HEK293 (cell line): ENCODE measurements around the gene POLG2.

ENCODE experiments used
- CTCF ChIA-PET: fragments of 350-600 bp; formaldehyde crosslinking; extraction: SDS; loops from one replicate; lab custom pipeline; 2021; ENCODE audit warnings: antibody characterized with exemption; lab: Yijun Ruan, JAX
- POLR2A ChIA-PET: fragments of 300-600 bp; formaldehyde crosslinking; extraction: SDS; loops from one replicate; lab custom pipeline; 2020; ENCODE audit warnings: antibody characterized with exemption, inconsistent platforms; lab: Yijun Ruan, JAX
- H3K27ac ChIP-seq: fragments of 200-500 bp; sonication (Bioruptor generic); 2 replicates; pipeline ENCODE4 v1.5.1; 2014; ENCODE audit warnings: low read depth, low read length, control low read depth, inconsistent platforms; ENCODE audit errors: extremely low read depth
- H3K36me3 ChIP-seq, 2 experiments: fragments of 200-500 bp in 1 of 2; sonication (Bioruptor generic) in 1 of 2; 1 replicate in 1 of 2; 2 replicates in 1 of 2; pipeline ENCODE4 v1.5.1; 2014 to 2017; ENCODE audit warnings: inconsistent platforms in 2 of 2, low read length in 2 of 2; ENCODE audit not compliant: control insufficient read depth in 2 of 2, insufficient read depth in 1 of 2
- H3K4me1 ChIP-seq: fragments of 200-500 bp; sonication (Bioruptor generic); 2 replicates; pipeline ENCODE4 v1.5.1; 2014; ENCODE audit warnings: mild to moderate bottlenecking, low read length, inconsistent platforms; ENCODE audit not compliant: control insufficient read depth, insufficient read depth
- H3K4me3 ChIP-seq: 2 replicates; pipeline ENCODE4 v1.5.1; 2011; ENCODE audit warnings: low read depth, mild to moderate bottlenecking, control low read depth, low read length, moderate library complexity
- H3K9me3 ChIP-seq: fragments of 200-500 bp; sonication (Bioruptor generic); 2 replicates; pipeline ENCODE4 v1.5.1; 2014; ENCODE audit warnings: low read depth, low read length, inconsistent platforms; ENCODE audit not compliant: control insufficient read depth, insufficient read depth
- BCL6B ChIP-seq: fragments of 450-650 bp; formaldehyde crosslinking; IDR thresholded peaks from 2 replicates; pipeline ENCODE4 v1.5.1; 2017; ENCODE audit warnings: missing biosample characterization, missing genetic modification characterization
- IKZF3 ChIP-seq: fragments of 450-650 bp; IDR thresholded peaks from 2 replicates; pipeline ENCODE4 v1.5.0; 2018; ENCODE audit warnings: missing biosample characterization, mild to moderate bottlenecking, missing genetic modification characterization, moderate library complexity
- KLF8 ChIP-seq: fragments of 450-650 bp; formaldehyde crosslinking; IDR thresholded peaks from 2 replicates; pipeline ENCODE4 v1.5.1; 2016; ENCODE audit warnings: missing biosample characterization, missing genetic modification characterization
- MEIS1 ChIP-seq: sonication (generic); formaldehyde crosslinking; IDR thresholded peaks from 2 replicates; pipeline ENCODE4 v1.8.1; 2022; ENCODE audit warnings: missing genetic modification reagents, mild to moderate bottlenecking, borderline replicate concordance
- MZF1 ChIP-seq: fragments of 450-650 bp; formaldehyde crosslinking; IDR thresholded peaks from 2 replicates; pipeline ENCODE4 v1.5.1; 2017; ENCODE audit warnings: missing biosample characterization, missing genetic modification characterization, borderline replicate concordance
- OVOL3 ChIP-seq: fragments of 450-650 bp; formaldehyde crosslinking; IDR thresholded peaks from 2 replicates; pipeline ENCODE4 v1.5.1; 2016; ENCODE audit warnings: missing biosample characterization, missing genetic modification characterization
- PRDM6 ChIP-seq: fragments of 450-650 bp; formaldehyde crosslinking; IDR thresholded peaks from 2 replicates; pipeline ENCODE4 v1.5.1; 2017; ENCODE audit warnings: missing biosample characterization, missing genetic modification characterization
- RBAK ChIP-seq: fragments of 450-650 bp; formaldehyde crosslinking; IDR thresholded peaks from 2 replicates; pipeline ENCODE4 v1.5.1; 2016; ENCODE audit warnings: missing biosample characterization, missing genetic modification characterization
- YY2 ChIP-seq: fragments of 450-650 bp; formaldehyde crosslinking; IDR thresholded peaks from 2 replicates; pipeline ENCODE4 v1.5.1; 2016; ENCODE audit warnings: missing biosample characterization, missing genetic modification characterization
- ZBTB6 ChIP-seq: fragments of 450-650 bp; formaldehyde crosslinking; IDR thresholded peaks from 2 replicates; pipeline ENCODE4 v1.5.1; 2017; ENCODE audit warnings: missing biosample characterization, missing genetic modification characterization
- ZFP69B ChIP-seq: fragments of 450-650 bp; formaldehyde crosslinking; IDR thresholded peaks from 2 replicates; pipeline ENCODE4 v1.5.1; 2016; ENCODE audit warnings: missing biosample characterization, missing genetic modification characterization
- ZNF10 ChIP-seq: fragments of 450-650 bp; formaldehyde crosslinking; IDR thresholded peaks from 2 replicates; pipeline ENCODE4 v1.5.1; 2017; ENCODE audit warnings: missing biosample characterization, missing genetic modification characterization
- ZNF175 ChIP-seq: fragments of 450-650 bp; formaldehyde crosslinking; IDR thresholded peaks from 2 replicates; pipeline ENCODE4 v1.5.1; 2016; ENCODE audit warnings: missing biosample characterization, missing genetic modification characterization
- ZNF223 ChIP-seq: fragments of 450-650 bp; formaldehyde crosslinking; IDR thresholded peaks from 2 replicates; pipeline ENCODE4 v1.5.1; 2016; ENCODE audit warnings: missing biosample characterization, missing genetic modification characterization
- ZNF23 ChIP-seq: fragments of 450-650 bp; formaldehyde crosslinking; IDR thresholded peaks from 2 replicates; pipeline ENCODE4 v1.5.1; 2016; ENCODE audit warnings: missing biosample characterization, missing genetic modification characterization, borderline replicate concordance
- ZNF274 ChIP-seq, 2 experiments: fragments of 200-500 bp in 1 of 2; fragments of 450-650 bp in 1 of 2; sonication (Bioruptor generic) in 1 of 2; formaldehyde crosslinking in 1 of 2; IDR thresholded peaks; 2 replicates each; pipeline versions ENCODE4 v1.5.1 to v1.6.1; 2014 to 2016; ENCODE audit warnings: borderline replicate concordance in 1 of 2, inconsistent platforms in 1 of 2, low read length in 1 of 2, missing biosample characterization in 1 of 2, missing genetic modification characterization in 1 of 2
- ZNF350 ChIP-seq: fragments of 450-650 bp; formaldehyde crosslinking; IDR thresholded peaks from 2 replicates; pipeline ENCODE4 v1.5.0; 2017; ENCODE audit warnings: missing biosample characterization, mild to moderate bottlenecking, missing genetic modification characterization
- ZNF354C ChIP-seq: fragments of 450-650 bp; formaldehyde crosslinking; IDR thresholded peaks from 2 replicates; pipeline ENCODE4 v1.5.1; 2016; ENCODE audit warnings: missing biosample characterization, missing genetic modification characterization, low read depth, borderline replicate concordance
- ZNF391 ChIP-seq: fragments of 450-650 bp; formaldehyde crosslinking; IDR thresholded peaks from 2 replicates; pipeline ENCODE4 v1.5.1; 2016; ENCODE audit warnings: low read depth, missing biosample characterization, missing genetic modification characterization, borderline replicate concordance
- ZNF416 ChIP-seq: fragments of 450-650 bp; formaldehyde crosslinking; IDR thresholded peaks from 2 replicates; pipeline ENCODE4 v1.5.1; 2016; ENCODE audit warnings: missing biosample characterization, missing genetic modification characterization
- TF ChIP-seq, protein P1 (sequence below): fragments of 450-650 bp; formaldehyde crosslinking; IDR thresholded peaks from 2 replicates; pipeline ENCODE4 v1.5.1; 2016; ENCODE audit warnings: missing biosample characterization, missing genetic modification characterization
- TF ChIP-seq, protein P2 (sequence below): fragments of 450-650 bp; formaldehyde crosslinking; IDR thresholded peaks from 2 replicates; pipeline ENCODE4 v1.5.1; 2016; ENCODE audit warnings: missing biosample characterization, missing genetic modification characterization, borderline replicate concordance

Gene POLG2

DNA sequence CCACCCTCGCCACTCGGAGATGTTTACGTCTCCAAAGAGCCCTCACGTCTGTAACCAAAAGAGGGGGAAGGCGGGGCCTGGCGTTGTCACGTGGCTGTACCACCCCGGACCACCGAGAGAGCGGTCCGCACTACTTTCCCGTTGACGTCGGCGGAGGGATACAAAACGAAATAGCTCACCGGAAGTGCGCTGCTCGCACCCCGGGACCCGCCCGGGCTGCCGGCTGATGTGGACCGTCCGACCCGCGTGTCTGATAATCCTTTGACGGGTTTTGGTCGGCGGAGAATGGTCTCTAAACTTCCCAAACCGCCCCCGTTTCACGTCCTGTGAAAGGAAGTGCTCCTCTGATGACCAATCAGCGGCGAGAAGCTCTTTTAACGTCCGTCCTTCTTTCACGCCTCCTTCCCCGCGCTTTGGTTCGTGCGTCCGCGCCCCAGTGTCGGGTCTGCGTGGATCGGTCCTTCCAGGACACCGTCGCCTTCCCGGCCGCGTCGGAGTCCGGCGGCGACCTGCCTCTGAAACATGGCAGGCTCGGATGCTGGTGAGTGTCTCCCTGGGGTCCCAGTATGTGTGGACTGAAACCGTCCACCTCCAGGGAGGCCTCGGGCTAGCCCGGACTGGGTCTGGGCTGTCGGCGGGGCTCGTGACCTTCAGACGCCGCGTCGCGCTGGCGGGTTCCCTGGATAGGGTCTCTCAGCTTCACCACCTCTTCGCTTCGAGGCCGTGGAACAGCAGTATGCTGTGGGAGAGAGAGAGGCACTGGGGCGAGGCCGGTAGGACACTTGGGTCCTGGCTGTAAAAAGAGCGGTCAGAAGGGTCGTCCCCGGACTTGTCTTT, 9.9 kb upstream of the POLG2 start, which contains the start of gene CEP95 (continued):
- TF ChIP-seq OVOL3 (tag by site-specific recombination) (no peak), ZNF416 (no peak), MEIS1 (CRISPR knock-in tag) (no peak), ZNF354C (tag by site-specific recombination) (no peak), PRDM6 (tag by site-specific recombination) (0 out of 2 replicates have a peak, but pooled peaks have one; percentile 30), ZNF391 (peak; percentile 74; the same call in 1 of the 2 replicates), ZNF350 (tag by site-specific recombination) (peak; percentile 99), RBAK (no peak), IKZF3 (tag by site-specific recombination) (no peak), MZF1 (tag by site-specific recombination) (no peak), ZNF175 (tag by site-specific recombination) (no peak), ZNF23 (tag by site-specific recombination) (no peak), ZNF10 (no peak), ZNF274 (IDR thresholded peaks at IDR 0.05; ENCODE audit: low read length) (no peak), ZNF274 (tag by site-specific recombination; IDR thresholded peaks at IDR 0.05; ENCODE audit: borderline replicate concordance) (no peak), YY2 (tag by site-specific recombination) (no peak), BCL6B (no peak)
- TF ChIP-seq, all 188 proteins: peak for 68

DNA sequence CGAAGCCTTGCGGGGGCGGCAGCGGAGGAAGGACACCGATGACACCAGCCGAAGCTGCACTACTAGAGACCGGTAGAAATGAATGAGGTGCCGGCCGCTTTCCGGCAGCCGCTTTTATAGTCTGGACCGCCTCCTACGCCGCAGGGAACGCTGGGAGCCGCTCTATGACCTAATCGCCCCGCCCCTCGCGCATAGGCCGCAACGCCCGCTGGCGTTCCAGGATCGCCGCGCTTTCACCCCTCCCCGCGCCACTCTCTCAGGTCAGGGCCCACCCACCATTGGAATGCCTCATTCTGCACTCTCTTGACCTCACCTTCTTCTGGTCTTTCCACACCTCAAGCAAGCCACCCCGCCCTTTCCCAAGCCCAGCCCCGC, 9.3 kb upstream of the POLG2 start, which contains the start of gene DDX5:
Gene DDX5 (minus strand): TSS at position 89 of the 375 bp plus-strand sequence. CDS start 170 bp downstream, outside the sequence.
- ChIA-PET POLR2A (interaction anchor here (0.6 to 4.2 kb wide), 28 partner anchors 9 to 1859 kb away, joined by 3 to 146 read pairs (median 5); partner anchors contain the start of genes POLG2 and SMURF2), CTCF (interaction anchor here (0.6 to 1.9 kb wide), 2 partner anchors 85 to 929 kb away, joined by 3 to 10 read pairs; no protein-coding TSS in a partner anchor)
- Histone ChIP-seq H3K4me1 (0 out of 2 replicates have a peak, but pooled peaks cover 4% of the 10 kb centered on the region), H3K36me3 (peaks cover 45 to 66% of the 10 kb centered on the region in 2 experiments), H3K9me3 (no peaks in the 10 kb centered on the region), H3K4me3 (peak within 1 kb of the TSS; percentile 100), H3K27ac (peak within 1 kb of the TSS; percentile 97)
- TF ChIP-seq ZFP69B (peak; percentile 65; the same call in 1 of the 2 replicates), ZNF223 (tag by site-specific recombination) (peak; percentile 60; the same call in 1 of the 2 replicates), KLF8 (tag by site-specific recombination) (peak; percentile 98), ZBTB6 (peak; percentile 64)
- TF ChIP-seq, protein P1, sequence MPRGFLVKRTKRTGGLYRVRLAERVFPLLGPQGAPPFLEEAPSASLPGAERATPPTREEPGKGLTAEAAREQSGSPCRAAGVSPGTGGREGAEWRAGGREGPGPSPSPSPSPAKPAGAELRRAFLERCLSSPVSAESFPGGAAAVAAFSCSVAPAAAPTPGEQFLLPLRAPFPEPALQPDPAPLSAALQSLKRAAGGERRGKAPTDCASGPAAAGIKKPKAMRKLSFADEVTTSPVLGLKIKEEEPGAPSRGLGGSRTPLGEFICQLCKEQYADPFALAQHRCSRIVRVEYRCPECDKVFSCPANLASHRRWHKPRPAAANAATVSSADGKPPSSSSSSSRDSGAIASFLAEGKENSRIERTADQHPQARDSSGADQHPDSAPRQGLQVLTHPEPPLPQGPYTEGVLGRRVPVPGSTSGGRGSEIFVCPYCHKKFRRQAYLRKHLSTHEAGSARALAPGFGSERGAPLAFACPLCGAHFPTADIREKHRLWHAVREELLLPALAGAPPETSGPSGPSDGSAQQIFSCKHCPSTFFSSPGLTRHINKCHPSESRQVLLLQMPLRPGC (tag by site-specific recombination): peak; percentile 98
- TF ChIP-seq, protein P2, sequence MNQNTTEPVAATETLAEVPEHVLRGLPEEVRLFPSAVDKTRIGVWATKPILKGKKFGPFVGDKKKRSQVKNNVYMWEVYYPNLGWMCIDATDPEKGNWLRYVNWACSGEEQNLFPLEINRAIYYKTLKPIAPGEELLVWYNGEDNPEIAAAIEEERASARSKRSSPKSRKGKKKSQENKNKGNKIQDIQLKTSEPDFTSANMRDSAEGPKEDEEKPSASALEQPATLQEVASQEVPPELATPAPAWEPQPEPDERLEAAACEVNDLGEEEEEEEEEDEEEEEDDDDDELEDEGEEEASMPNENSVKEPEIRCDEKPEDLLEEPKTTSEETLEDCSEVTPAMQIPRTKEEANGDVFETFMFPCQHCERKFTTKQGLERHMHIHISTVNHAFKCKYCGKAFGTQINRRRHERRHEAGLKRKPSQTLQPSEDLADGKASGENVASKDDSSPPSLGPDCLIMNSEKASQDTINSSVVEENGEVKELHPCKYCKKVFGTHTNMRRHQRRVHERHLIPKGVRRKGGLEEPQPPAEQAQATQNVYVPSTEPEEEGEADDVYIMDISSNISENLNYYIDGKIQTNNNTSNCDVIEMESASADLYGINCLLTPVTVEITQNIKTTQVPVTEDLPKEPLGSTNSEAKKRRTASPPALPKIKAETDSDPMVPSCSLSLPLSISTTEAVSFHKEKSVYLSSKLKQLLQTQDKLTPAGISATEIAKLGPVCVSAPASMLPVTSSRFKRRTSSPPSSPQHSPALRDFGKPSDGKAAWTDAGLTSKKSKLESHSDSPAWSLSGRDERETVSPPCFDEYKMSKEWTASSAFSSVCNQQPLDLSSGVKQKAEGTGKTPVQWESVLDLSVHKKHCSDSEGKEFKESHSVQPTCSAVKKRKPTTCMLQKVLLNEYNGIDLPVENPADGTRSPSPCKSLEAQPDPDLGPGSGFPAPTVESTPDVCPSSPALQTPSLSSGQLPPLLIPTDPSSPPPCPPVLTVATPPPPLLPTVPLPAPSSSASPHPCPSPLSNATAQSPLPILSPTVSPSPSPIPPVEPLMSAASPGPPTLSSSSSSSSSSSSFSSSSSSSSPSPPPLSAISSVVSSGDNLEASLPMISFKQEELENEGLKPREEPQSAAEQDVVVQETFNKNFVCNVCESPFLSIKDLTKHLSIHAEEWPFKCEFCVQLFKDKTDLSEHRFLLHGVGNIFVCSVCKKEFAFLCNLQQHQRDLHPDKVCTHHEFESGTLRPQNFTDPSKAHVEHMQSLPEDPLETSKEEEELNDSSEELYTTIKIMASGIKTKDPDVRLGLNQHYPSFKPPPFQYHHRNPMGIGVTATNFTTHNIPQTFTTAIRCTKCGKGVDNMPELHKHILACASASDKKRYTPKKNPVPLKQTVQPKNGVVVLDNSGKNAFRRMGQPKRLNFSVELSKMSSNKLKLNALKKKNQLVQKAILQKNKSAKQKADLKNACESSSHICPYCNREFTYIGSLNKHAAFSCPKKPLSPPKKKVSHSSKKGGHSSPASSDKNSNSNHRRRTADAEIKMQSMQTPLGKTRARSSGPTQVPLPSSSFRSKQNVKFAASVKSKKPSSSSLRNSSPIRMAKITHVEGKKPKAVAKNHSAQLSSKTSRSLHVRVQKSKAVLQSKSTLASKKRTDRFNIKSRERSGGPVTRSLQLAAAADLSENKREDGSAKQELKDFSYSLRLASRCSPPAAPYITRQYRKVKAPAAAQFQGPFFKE (tag by site-specific recombination): no peak
